ENCODE measurements around the gene DTX1. TPM values are rescaled to one million over a fixed set of nuclear protein-coding genes. Genes with fewer than 3 reads are reported as not detected.

The DTX1 gene
- polyA plus RNA-seq, 1 donor (not counting 4 experiments of a cell fraction or from before 2014, with no cell fraction given): not detected

DNA sequence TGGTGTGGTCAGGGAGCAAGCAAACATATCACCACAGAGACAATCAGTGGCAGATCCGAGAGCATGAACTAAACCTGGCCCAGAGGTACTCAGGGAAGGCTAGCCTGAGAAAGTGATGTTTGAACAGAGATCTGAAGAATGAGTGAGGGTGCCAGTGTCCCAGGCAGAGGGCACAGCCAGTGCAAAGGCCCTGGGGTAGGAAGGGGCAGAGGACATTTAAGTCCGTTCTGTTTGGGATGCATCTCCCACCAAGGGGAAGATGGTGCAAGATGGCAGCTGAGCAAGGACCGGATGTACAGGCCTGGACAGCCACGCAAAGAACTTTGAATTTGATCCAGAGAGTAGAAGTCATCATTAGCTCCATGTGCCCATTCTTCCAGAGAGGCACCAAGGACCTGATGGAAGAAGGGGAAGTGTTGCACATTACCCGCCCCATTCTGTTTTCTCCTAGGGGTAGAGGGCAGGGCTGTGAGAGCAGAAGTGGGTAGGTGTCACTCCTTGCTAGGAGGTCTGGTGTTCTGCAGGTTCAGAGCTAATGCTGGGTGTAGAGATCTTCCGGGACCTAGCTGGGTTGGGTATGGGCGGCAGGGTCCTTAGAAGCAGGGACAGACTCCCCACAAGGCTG lies 3.9 kb downstream of the DTX1 start:
- Histone ChIP-seq H4K20me1 (ENCODE audit: control insufficient read depth, extremely low read depth, insufficient read depth, low read length) (peaks cover 4% of the 10 kb centered on the region), H3K27ac (ENCODE audit: control insufficient read depth, insufficient read depth, low read length) (no peak overlapping the region), H3K79me2 (ENCODE audit: control insufficient read depth, insufficient read depth, low read length) (no peaks in the 10 kb centered on the region), H3K9ac (ENCODE audit: control insufficient read depth, extremely low read depth, insufficient read depth, low read length) (no peak overlapping the region), H3K4me1 (ENCODE audit: control insufficient read depth, extremely low read depth, insufficient read depth, low read length) (no peaks in the 10 kb centered on the region), H3K9me1 (ENCODE audit: control insufficient read depth, extremely low read depth, insufficient read depth, low read length) (no peaks in the 10 kb centered on the region), H3K9me3 (ENCODE audit: control insufficient read depth, low read depth, low read length) (no peaks in the 10 kb centered on the region), H3K27me3 (ENCODE audit: control insufficient read depth, extremely low read depth, insufficient read depth, low read length) (peaks cover 44% of the 10 kb centered on the region), H2AFZ (ENCODE audit: control insufficient read depth, low read length) (no peak overlapping the region), H3K36me3 (ENCODE audit: control insufficient read depth in 2 of 2, extremely low read depth in 1 of 2, insufficient read depth in 2 of 2, low read length in 2 of 2) (no peaks in the 10 kb centered on the region), H3K4me2 (ENCODE audit: control insufficient read depth, extremely low read depth, insufficient read depth, low read depth, low read length) (no peak overlapping the region), H3K4me3 (ENCODE audit: control insufficient read depth in 2 of 3, extremely low read depth in 1 of 3, insufficient read depth in 2 of 3, low read depth in 1 of 3, low read length in 3 of 3) (no peak overlapping the region)
- TF ChIP-seq, protein P1, sequence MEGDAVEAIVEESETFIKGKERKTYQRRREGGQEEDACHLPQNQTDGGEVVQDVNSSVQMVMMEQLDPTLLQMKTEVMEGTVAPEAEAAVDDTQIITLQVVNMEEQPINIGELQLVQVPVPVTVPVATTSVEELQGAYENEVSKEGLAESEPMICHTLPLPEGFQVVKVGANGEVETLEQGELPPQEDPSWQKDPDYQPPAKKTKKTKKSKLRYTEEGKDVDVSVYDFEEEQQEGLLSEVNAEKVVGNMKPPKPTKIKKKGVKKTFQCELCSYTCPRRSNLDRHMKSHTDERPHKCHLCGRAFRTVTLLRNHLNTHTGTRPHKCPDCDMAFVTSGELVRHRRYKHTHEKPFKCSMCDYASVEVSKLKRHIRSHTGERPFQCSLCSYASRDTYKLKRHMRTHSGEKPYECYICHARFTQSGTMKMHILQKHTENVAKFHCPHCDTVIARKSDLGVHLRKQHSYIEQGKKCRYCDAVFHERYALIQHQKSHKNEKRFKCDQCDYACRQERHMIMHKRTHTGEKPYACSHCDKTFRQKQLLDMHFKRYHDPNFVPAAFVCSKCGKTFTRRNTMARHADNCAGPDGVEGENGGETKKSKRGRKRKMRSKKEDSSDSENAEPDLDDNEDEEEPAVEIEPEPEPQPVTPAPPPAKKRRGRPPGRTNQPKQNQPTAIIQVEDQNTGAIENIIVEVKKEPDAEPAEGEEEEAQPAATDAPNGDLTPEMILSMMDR (optimal IDR thresholded peaks at IDR 0.05 in 1 of 3, IDR thresholded peaks at IDR 0.05 in 1 of 3, conservative IDR thresholded peaks at IDR 0.05 in 1 of 3; ENCODE audit: extremely low read depth in 1 of 3, insufficient read depth in 2 of 3, low read length in 3 of 3): no peak
- no peak for TF ChIP-seq EZH2 (IDR thresholded peaks at IDR 0.05; ENCODE audit: low read length)
- DNase-seq (ENCODE audit: low read depth, low spot score) (no peak), FAIRE-seq (no peak)
- dilution Hi-C loops (cut with MboI; ENCODE audit: extremely low pct_ligation_motif_present, low sequenced_read_pairs): loop anchor here (25.0 kb wide), 1 partner anchor 102 kb away; no protein-coding TSS in a partner anchor

DNA sequence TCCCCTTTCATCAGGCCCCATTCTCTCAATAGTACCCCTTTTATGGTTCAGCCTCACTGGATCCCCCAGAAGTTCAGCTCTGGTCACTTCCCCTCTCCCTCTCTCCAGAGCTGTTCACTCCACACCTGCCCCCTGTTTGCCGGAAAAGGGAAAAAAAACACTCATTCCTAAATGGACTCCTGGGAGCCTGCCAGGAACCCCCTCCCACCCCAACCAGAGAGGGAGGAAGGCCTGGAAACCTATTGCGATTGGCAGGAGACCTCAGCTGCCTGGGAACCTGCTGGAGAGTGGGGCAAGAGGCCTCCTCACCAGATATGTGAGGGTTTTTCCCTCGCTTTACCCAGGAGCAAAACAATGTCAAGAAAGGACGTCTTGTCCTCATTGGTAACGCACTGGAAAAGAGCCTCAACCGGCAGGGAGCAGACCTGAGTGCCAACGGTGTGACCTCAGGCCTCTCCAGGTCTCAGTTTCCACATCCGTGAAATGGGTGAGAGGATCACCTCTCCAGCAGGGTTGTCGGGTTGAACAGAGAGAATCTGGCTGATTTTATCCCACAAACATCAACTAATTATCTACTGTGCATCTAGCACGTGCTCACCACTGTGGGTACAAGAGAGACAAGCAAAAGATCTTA lies 4.6 kb downstream of the DTX1 start:
- Histone ChIP-seq H3K4me3 (ENCODE audit: control insufficient read depth in 2 of 3, extremely low read depth in 1 of 3, insufficient read depth in 2 of 3, low read depth in 1 of 3, low read length in 3 of 3) (no peak overlapping the region), H3K27me3 (ENCODE audit: control insufficient read depth, extremely low read depth, insufficient read depth, low read length) (peaks cover 37% of the 10 kb centered on the region)
- dilution Hi-C loops (cut with MboI; ENCODE audit: extremely low pct_ligation_motif_present, low sequenced_read_pairs): loop anchor here (25.0 kb wide), 1 partner anchor 101 kb away; no protein-coding TSS in a partner anchor

More for the DNA sequence above, 4.6 kb downstream of the DTX1 start:
- Histone ChIP-seq H3K9me1 (ENCODE audit: control insufficient read depth, extremely low read depth, insufficient read depth, low read length) (no peaks in the 10 kb centered on the region), H4K20me1 (ENCODE audit: control insufficient read depth, extremely low read depth, insufficient read depth, low read length) (peaks cover 4% of the 10 kb centered on the region), H3K27ac (ENCODE audit: control insufficient read depth, insufficient read depth, low read length) (no peak overlapping the region), H3K4me2 (ENCODE audit: control insufficient read depth, extremely low read depth, insufficient read depth, low read depth, low read length) (no peak overlapping the region), H3K36me3 (ENCODE audit: control insufficient read depth in 2 of 2, extremely low read depth in 1 of 2, insufficient read depth in 2 of 2, low read length in 2 of 2) (no peaks in the 10 kb centered on the region), H3K79me2 (ENCODE audit: control insufficient read depth, insufficient read depth, low read length) (no peaks in the 10 kb centered on the region), H2AFZ (ENCODE audit: control insufficient read depth, low read length) (no peak overlapping the region), H3K9me3 (ENCODE audit: control insufficient read depth, low read depth, low read length) (no peaks in the 10 kb centered on the region), H3K4me1 (ENCODE audit: control insufficient read depth, extremely low read depth, insufficient read depth, low read length) (no peaks in the 10 kb centered on the region), H3K9ac (ENCODE audit: control insufficient read depth, extremely low read depth, insufficient read depth, low read length) (no peak overlapping the region)
- TF ChIP-seq EZH2 (IDR thresholded peaks at IDR 0.05; ENCODE audit: low read length): no peak
- TF ChIP-seq, protein P1 (optimal IDR thresholded peaks at IDR 0.05 in 1 of 3, IDR thresholded peaks at IDR 0.05 in 1 of 3, conservative IDR thresholded peaks at IDR 0.05 in 1 of 3; ENCODE audit: extremely low read depth in 1 of 3, insufficient read depth in 2 of 3, low read length in 3 of 3): no peak
- DNase-seq (ENCODE audit: low read depth, low spot score) (no peak), FAIRE-seq (no peak)

Data from keratinocyte (primary cell).